Mesenchymal stem cell (in vitro differentiated cells and primary cell): ENCODE data around the gene SFXN5.

ENCODE experiments used
- DNase-seq: peaks from one replicate; pipeline ENCODE4 v3.0.0-alpha.2; 2013
- H2AFZ ChIP-seq: one replicate; pipeline ENCODE4 v1.6.1; 2013; ENCODE audit warnings: low read depth, mild to moderate bottlenecking, control low read depth, inconsistent platforms, low read length, moderate library complexity
- H2AK5ac ChIP-seq: 2 replicates; pipeline ENCODE4 v1.6.1; 2013; ENCODE audit warnings: low read length, moderate library complexity, mild to moderate bottlenecking, inconsistent platforms; ENCODE audit not compliant: severe bottlenecking
- H2BK120ac ChIP-seq: one replicate; pipeline ENCODE4 v1.6.1; 2013; ENCODE audit warnings: low read depth, mild to moderate bottlenecking, inconsistent platforms, low read length, moderate library complexity
- H2BK12ac ChIP-seq, 2 experiments: one replicate each; pipeline ENCODE4 v1.6.1; 2013; ENCODE audit warnings: inconsistent platforms in 2 of 2, low read length in 2 of 2, mild to moderate bottlenecking in 2 of 2, moderate library complexity in 2 of 2, control low read depth in 1 of 2
- H2BK15ac ChIP-seq: one replicate; pipeline ENCODE4 v1.6.1; 2013; ENCODE audit warnings: mild to moderate bottlenecking, low read depth, inconsistent platforms; ENCODE audit not compliant: poor library complexity, severe bottlenecking
- H2BK5ac ChIP-seq: 2 replicates; pipeline ENCODE4 v1.6.1; 2013; ENCODE audit warnings: low read depth, mild to moderate bottlenecking, low read length, control low read depth, inconsistent platforms; ENCODE audit not compliant: poor library complexity, severe bottlenecking
- H3K14ac ChIP-seq, 2 experiments: one replicate each; pipeline ENCODE4 v1.6.1; 2013; ENCODE audit warnings: inconsistent platforms in 2 of 2, low read length in 2 of 2, control low read depth in 1 of 2, mild to moderate bottlenecking in 1 of 2, moderate library complexity in 1 of 2
- H3K18ac ChIP-seq, 2 experiments: one replicate each; pipeline ENCODE4 v1.6.1; 2013; ENCODE audit warnings: inconsistent platforms in 2 of 2, low read length in 2 of 2, control low read depth in 1 of 2, low read depth in 1 of 2, mild to moderate bottlenecking in 1 of 2
- H3K23ac ChIP-seq, 2 experiments: one replicate each; pipeline ENCODE4 v1.6.1; 2013; ENCODE audit warnings: inconsistent platforms in 2 of 2, low read length in 2 of 2, mild to moderate bottlenecking in 2 of 2, moderate library complexity in 2 of 2, control low read depth in 1 of 2
- H3K27ac ChIP-seq: 2 replicates; pipeline ENCODE4 v1.5.1; 2013; ENCODE audit warnings: mild to moderate bottlenecking, moderate library complexity, low read length, control low read depth, inconsistent platforms; ENCODE audit not compliant: poor library complexity, severe bottlenecking
- H3K27me3 ChIP-seq, 2 experiments: 2 replicates each; pipeline versions ENCODE4 v1.6.1 to v1.7.0; 2013; ENCODE audit warnings: low read length in 2 of 2, mild to moderate bottlenecking in 2 of 2, moderate library complexity in 2 of 2, control low read depth in 1 of 2, inconsistent platforms in 1 of 2; ENCODE audit not compliant: control insufficient read depth in 1 of 2, insufficient read depth in 1 of 2
- H3K36me3 ChIP-seq, 2 experiments: 2 replicates each; pipeline versions ENCODE4 v1.6.1 to v1.7.0; 2013; ENCODE audit warnings: low read length in 2 of 2, control low read depth in 1 of 2, inconsistent platforms in 1 of 2, low read depth in 1 of 2, mild to moderate bottlenecking in 1 of 2; ENCODE audit not compliant: insufficient read depth in 2 of 2, control insufficient read depth in 1 of 2
- H3K4ac ChIP-seq, 2 experiments: one replicate each; pipeline ENCODE4 v1.6.1; 2013; ENCODE audit warnings: inconsistent platforms in 2 of 2, low read length in 2 of 2, mild to moderate bottlenecking in 2 of 2, moderate library complexity in 2 of 2, control low read depth in 1 of 2, low read depth in 1 of 2
- H3K4me1 ChIP-seq: 2 replicates; pipeline ENCODE4 v1.6.1; 2013; ENCODE audit warnings: low read depth, low read length, control low read depth; ENCODE audit not compliant: control insufficient read depth, insufficient read depth
- H3K4me2 ChIP-seq: 2 replicates; pipeline ENCODE4 v1.6.1; 2013; ENCODE audit warnings: low read length, mild to moderate bottlenecking, inconsistent platforms; ENCODE audit not compliant: poor library complexity, severe bottlenecking
- H3K4me3 ChIP-seq, 2 experiments: 2 replicates each; pipeline versions ENCODE4 v1.5.1 to v1.7.0; 2013; ENCODE audit warnings: low read length in 2 of 2, mild to moderate bottlenecking in 2 of 2, control low read depth in 1 of 2, low read depth in 1 of 2; ENCODE audit not compliant: insufficient read depth in 1 of 2
- H3K79me1 ChIP-seq: replicated peaks from 2 replicates; pipeline ENCODE4 v1.6.1; 2013; ENCODE audit warnings: mild to moderate bottlenecking, control low read depth, low read length, inconsistent platforms; ENCODE audit not compliant: poor library complexity, severe bottlenecking
- H3K9ac ChIP-seq: 2 replicates; pipeline ENCODE4 v1.7.0; 2013; ENCODE audit warnings: mild to moderate bottlenecking, low read length, moderate library complexity
- H3K9me3 ChIP-seq: 2 replicates; pipeline ENCODE4 v1.7.0; 2013; ENCODE audit warnings: mild to moderate bottlenecking, low read length; ENCODE audit not compliant: control insufficient read depth
- H4K8ac ChIP-seq: one replicate; pipeline ENCODE4 v1.6.1; 2013; ENCODE audit warnings: inconsistent platforms, mild to moderate bottlenecking, low read length, moderate library complexity
- H4K91ac ChIP-seq: one replicate; pipeline ENCODE4 v1.6.1; 2013; ENCODE audit warnings: mild to moderate bottlenecking, low read length, inconsistent platforms
- WGBS: methylation state at CpG from one replicate; pipeline ENCODE4 v1.1.7; 2013; ENCODE audit warnings: mixed read lengths; 5-methylcytosine and 5-hydroxymethylcytosine counted together

Gene SFXN5

GRCh38 chr2:72981536-72981935 lies 90.0 kb downstream of the SFXN5 start:
- Histone ChIP-seq H3K9me3 (no peaks in the 10 kb centered on the region), H2BK12ac (no peak overlapping the region), H3K14ac (no peak overlapping the region), H3K4me1 (peaks cover 7% of the 10 kb centered on the region), H3K23ac (no peak overlapping the region), H2AFZ (no peak overlapping the region), H2BK15ac (no peak overlapping the region), H3K36me3 (peaks cover 21 to 38% of the 10 kb centered on the region in 2 experiments), H3K9ac (no peak overlapping the region), H2AK5ac (no peak overlapping the region), H2BK120ac (no peak overlapping the region), H3K18ac (no peak overlapping the region), H3K27me3 (no peaks in the 10 kb centered on the region), H4K91ac (no peak overlapping the region), H3K4me3 (no peak overlapping the region), H4K8ac (no peak overlapping the region), H3K79me1 (no peaks in the 10 kb centered on the region), H3K4me2 (no peak overlapping the region), H3K4ac (no peak overlapping the region), H2BK5ac (no peak overlapping the region), H3K27ac (no peak overlapping the region)
- WGBS, result no CpG with 5 or more reads among the region's 5 CpGs
- DNase-seq, result no peak

- no peak overlapping the region for H4K91ac ChIP-seq
- H3K9me3 ChIP-seq, result no peaks in the 10 kb centered on the region
- no peak overlapping the region for H4K8ac ChIP-seq
- no peak overlapping the region for H3K4me2 ChIP-seq
- peak overlapping the region; percentile 18 for H3K27ac ChIP-seq
- no peak overlapping the region for H2AFZ ChIP-seq
- H3K79me1 ChIP-seq, result no peaks in the 10 kb centered on the region
- no peak overlapping the region for H3K9ac ChIP-seq
- H3K4me1 ChIP-seq, result peaks cover 7% of the 10 kb centered on the region
- WGBS, result 72% methylated on average over 11 of the region's 11 CpGs
- no peak overlapping the region for H2AK5ac ChIP-seq
- H2BK5ac ChIP-seq, result no peak overlapping the region
- H3K23ac ChIP-seq, result no peak overlapping the region
- H2BK15ac ChIP-seq, result no peak overlapping the region
- H3K14ac ChIP-seq, result no peak overlapping the region
- H3K27me3 ChIP-seq, result no peaks in the 10 kb centered on the region
- no peak overlapping the region for H3K4me3 ChIP-seq
- no peak overlapping the region for H2BK120ac ChIP-seq
- H3K4ac ChIP-seq, result no peak overlapping the region
- DNase-seq, result peak; percentile 13
- H3K18ac ChIP-seq, result no peak overlapping the region
- H3K36me3 ChIP-seq, result peaks cover 14 to 31% of the 10 kb centered on the region in 2 experiments
- H2BK12ac ChIP-seq, result no peak overlapping the region
Observed at GRCh38 chr2:72980535-72981217, 90.8 kb downstream of the SFXN5 start.

GRCh38 chr2:72979896-72980295 lies 91.6 kb downstream of the SFXN5 start:
- Histone ChIP-seq H2BK120ac (no peak overlapping the region), H3K79me1 (no peaks in the 10 kb centered on the region), H2BK5ac (no peak overlapping the region), H3K27ac (no peak overlapping the region), H4K91ac (no peak overlapping the region), H3K18ac (no peak overlapping the region), H3K9ac (no peak overlapping the region), H3K4me3 (no peak overlapping the region), H2BK12ac (no peak overlapping the region), H3K23ac (no peak overlapping the region), H2BK15ac (no peak overlapping the region), H3K4me1 (peaks cover 7% of the 10 kb centered on the region), H3K4ac (no peak overlapping the region), H3K9me3 (no peaks in the 10 kb centered on the region), H2AFZ (no peak overlapping the region), H3K27me3 (no peaks in the 10 kb centered on the region), H3K14ac (no peak overlapping the region), H2AK5ac (no peak overlapping the region), H3K4me2 (no peak overlapping the region), H3K36me3 (peaks cover 18 to 24% of the 10 kb centered on the region in 2 experiments), H4K8ac (no peak overlapping the region)
- no peak for DNase-seq
- WGBS, result 89% methylated on average over 1 of the region's 3 CpGs

DNA sequence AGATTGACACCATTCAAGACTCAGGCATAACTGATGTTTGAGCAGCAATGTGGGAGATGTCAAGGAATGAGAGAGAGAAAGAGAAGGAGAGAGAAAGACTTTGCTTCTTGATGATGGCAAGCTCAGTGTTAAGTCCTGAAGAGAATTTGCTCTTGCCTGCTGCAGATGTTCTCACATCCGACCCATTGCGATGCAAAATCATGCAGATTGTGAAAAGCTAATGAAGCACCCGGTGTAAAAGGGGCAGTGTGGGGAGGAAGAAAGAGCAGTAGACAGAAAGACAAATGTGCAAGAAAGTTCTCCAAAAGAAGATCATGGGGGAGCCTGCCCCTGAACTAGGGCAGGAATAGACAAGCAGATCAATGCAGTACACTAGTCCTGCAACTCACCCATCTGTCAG lies 96.5 kb downstream of the SFXN5 start:
- Histone ChIP-seq H3K27ac (no peak overlapping the region), H3K4me1 (peaks cover 1% of the 10 kb centered on the region), H3K4ac (no peak overlapping the region), H2AFZ (no peak overlapping the region), H2BK12ac (no peak overlapping the region), H2AK5ac (no peak overlapping the region), H3K23ac (no peak overlapping the region), H3K9me3 (no peaks in the 10 kb centered on the region), H3K79me1 (no peaks in the 10 kb centered on the region), H3K36me3 (peaks cover 6 to 8% of the 10 kb centered on the region in 2 experiments), H4K8ac (no peak overlapping the region), H2BK120ac (no peak overlapping the region), H2BK5ac (no peak overlapping the region), H3K4me2 (no peak overlapping the region), H4K91ac (no peak overlapping the region), H3K9ac (no peak overlapping the region), H3K14ac (no peak overlapping the region), H3K27me3 (no peaks in the 10 kb centered on the region), H3K4me3 (no peak overlapping the region), H3K18ac (no peak overlapping the region), H2BK15ac (no peak overlapping the region)
- WGBS, result 64% methylated on average over 3 of the region's 3 CpGs
- no peak for DNase-seq
